Activated B cell treated with CpG ODN at 0.5 μM for 24 hours (primary cell): Measurements from ENCODE around the gene FOXI1. TPM values are rescaled to one million over a fixed set of nuclear protein-coding genes. Genes with fewer than 3 reads are reported as not detected.

Experiments used
- ATAC-seq: fragments of 200-7000 bp; cut with Tn5 transposase; one replicate; pipeline ENCODE4 v1.10.0; 2021; ENCODE audit warnings: low read depth, mild to moderate bottlenecking, moderate library complexity
- CTCF ChIA-PET: fragments of 350-600 bp; sonication (Branson Sonifier 250); formaldehyde crosslinking; loops from one replicate; lab custom pipeline; 2021; ENCODE audit warnings: antibody characterized with exemption; lab: Charles Lee
- POLR2A ChIA-PET: fragments of 350-600 bp; sonication (Branson Sonifier 250); formaldehyde crosslinking; loops from one replicate; lab custom pipeline; 2021; ENCODE audit warnings: antibody characterized with exemption; lab: Charles Lee
- DNase-seq: peaks from one replicate; pipeline ENCODE4 v3.0.0; 2022
- H3K27ac Mint-ChIP-seq: one replicate; pipeline ENCODE4 v1.8.0; 2020; ENCODE audit warnings: mixed read lengths
- H3K27me3 Mint-ChIP-seq: one replicate; pipeline ENCODE4 v1.8.0; 2021; ENCODE audit warnings: mixed read lengths
- H3K36me3 Mint-ChIP-seq: one replicate; pipeline ENCODE4 v1.8.0; 2021; ENCODE audit warnings: low read depth, mixed read lengths
- H3K4me1 Mint-ChIP-seq: one replicate; pipeline ENCODE4 v1.8.0; 2021; ENCODE audit warnings: mixed read lengths
- H3K4me3 Mint-ChIP-seq: one replicate; pipeline ENCODE4 v1.8.0; 2020; ENCODE audit warnings: mild to moderate bottlenecking, mixed read lengths
- H3K9me3 Mint-ChIP-seq: one replicate; pipeline ENCODE4 v1.8.0; 2020; ENCODE audit warnings: mixed read lengths
- intact Hi-C: fragments of 100-400 bp; cut with micrococcal nuclease; formaldehyde crosslinking; loops from one replicate; pipeline ENCODE4 v1.15.1; 2024
- total RNA-seq: library from RNA; stranded (reverse); gene quantifications from 2 replicates; pipeline ENCODE4 v1.2.3, GENCODE V29; 2022
- TF ChIP-seq, protein P1 (sequence below): fragments of 200-600 bp; IDR thresholded peaks from one replicate; pipeline ENCODE4 v1.8.0; 2022; ENCODE audit warnings: antibody characterized with exemption, mild to moderate bottlenecking

Gene FOXI1
- total RNA-seq, 1 donor from 2014 or later: not detected

- no peaks in the 10 kb centered on the region for H3K9me3 Mint-ChIP-seq
- ATAC-seq: no peak
- peaks cover 86% of the 10 kb centered on the region for H3K36me3 Mint-ChIP-seq
- POLR2A ChIA-PET: no interaction called here
- CTCF ChIA-PET: no interaction called here
- H3K4me3 Mint-ChIP-seq: no peak overlapping the region
- DNase-seq: no peak
- no peaks in the 10 kb centered on the region for H3K4me1 Mint-ChIP-seq
- no peak overlapping the region for H3K27ac Mint-ChIP-seq
- TF ChIP-seq, protein P1, sequence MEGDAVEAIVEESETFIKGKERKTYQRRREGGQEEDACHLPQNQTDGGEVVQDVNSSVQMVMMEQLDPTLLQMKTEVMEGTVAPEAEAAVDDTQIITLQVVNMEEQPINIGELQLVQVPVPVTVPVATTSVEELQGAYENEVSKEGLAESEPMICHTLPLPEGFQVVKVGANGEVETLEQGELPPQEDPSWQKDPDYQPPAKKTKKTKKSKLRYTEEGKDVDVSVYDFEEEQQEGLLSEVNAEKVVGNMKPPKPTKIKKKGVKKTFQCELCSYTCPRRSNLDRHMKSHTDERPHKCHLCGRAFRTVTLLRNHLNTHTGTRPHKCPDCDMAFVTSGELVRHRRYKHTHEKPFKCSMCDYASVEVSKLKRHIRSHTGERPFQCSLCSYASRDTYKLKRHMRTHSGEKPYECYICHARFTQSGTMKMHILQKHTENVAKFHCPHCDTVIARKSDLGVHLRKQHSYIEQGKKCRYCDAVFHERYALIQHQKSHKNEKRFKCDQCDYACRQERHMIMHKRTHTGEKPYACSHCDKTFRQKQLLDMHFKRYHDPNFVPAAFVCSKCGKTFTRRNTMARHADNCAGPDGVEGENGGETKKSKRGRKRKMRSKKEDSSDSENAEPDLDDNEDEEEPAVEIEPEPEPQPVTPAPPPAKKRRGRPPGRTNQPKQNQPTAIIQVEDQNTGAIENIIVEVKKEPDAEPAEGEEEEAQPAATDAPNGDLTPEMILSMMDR: no peak
- H3K27me3 Mint-ChIP-seq: no peaks in the 10 kb centered on the region
- intact Hi-C loops: no loop called here
Observed at GRCh38 chr5:170067574-170068170, 38.0 kb upstream of the FOXI1 start.

DNA sequence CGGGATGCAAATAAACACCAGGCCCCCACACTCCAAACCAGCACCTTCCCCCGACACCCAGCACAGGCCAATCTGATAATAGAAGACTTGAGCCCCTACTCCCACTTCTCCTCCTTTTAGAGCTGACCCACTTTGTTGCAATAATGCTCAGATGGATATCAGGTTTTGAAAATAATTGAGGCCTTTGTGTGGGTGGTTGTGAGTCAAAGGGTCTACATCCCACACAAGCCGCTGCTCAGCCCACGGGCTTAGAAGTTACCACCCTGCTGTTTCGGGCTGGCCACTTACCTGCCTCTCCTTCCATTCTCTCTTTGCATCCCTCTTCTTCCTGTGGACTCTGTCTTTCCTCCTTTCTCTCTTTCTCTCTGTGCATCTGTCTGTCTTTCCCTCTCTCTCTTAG lies 36.2 kb upstream of the FOXI1 start:
- ChIA-PET CTCF (no interaction called here), POLR2A (no interaction called here)
- Mint-ChIP-seq H3K4me3 (no peak overlapping the region), H3K27ac (no peak overlapping the region), H3K27me3 (no peaks in the 10 kb centered on the region), H3K4me1 (no peaks in the 10 kb centered on the region), H3K9me3 (no peaks in the 10 kb centered on the region), H3K36me3 (peaks cover 85% of the 10 kb centered on the region)
- intact Hi-C loops: no loop called here
- no peak for ATAC-seq
- DNase-seq: no peak
- TF ChIP-seq, protein P1: no peak

GRCh38 chr5:170070556-170071412 lies 34.9 kb upstream of the FOXI1 start:
- Mint-ChIP-seq H3K9me3 (no peaks in the 10 kb centered on the region), H3K4me1 (no peaks in the 10 kb centered on the region), H3K36me3 (peaks cover 90% of the 10 kb centered on the region), H3K27ac (no peak overlapping the region), H3K4me3 (no peak overlapping the region), H3K27me3 (no peaks in the 10 kb centered on the region)
- TF ChIP-seq, protein P1: no peak
- no peak for DNase-seq
- ChIA-PET POLR2A (no interaction called here), CTCF (interaction anchor here (1.3 kb wide), 1 partner anchor 11 kb away, joined by 3 read pairs; no protein-coding TSS in a partner anchor)
- intact Hi-C loops: no loop called here
- ATAC-seq: no peak

- DNase-seq (no peak), ATAC-seq (no peak)
- no peaks in the 10 kb centered on the region for H3K9me3 Mint-ChIP-seq
- ChIA-PET POLR2A (no interaction called here), CTCF (interaction anchor here (1.3 kb wide), 1 partner anchor 12 kb away, joined by 3 read pairs; no protein-coding TSS in a partner anchor)
- H3K4me1 Mint-ChIP-seq: no peaks in the 10 kb centered on the region
- TF ChIP-seq, protein P1: no peak
- peaks cover 93% of the 10 kb centered on the region for H3K36me3 Mint-ChIP-seq
- intact Hi-C loops: no loop called here
- H3K27ac Mint-ChIP-seq: no peak overlapping the region
- no peaks in the 10 kb centered on the region for H3K27me3 Mint-ChIP-seq
- no peak overlapping the region for H3K4me3 Mint-ChIP-seq
Observed at GRCh38 chr5:170071748-170072147, 33.9 kb upstream of the FOXI1 start.

- no peak overlapping the region for H3K27ac Mint-ChIP-seq
- no peak for ATAC-seq
- intact Hi-C loops: no loop called here
- H3K9me3 Mint-ChIP-seq: no peaks in the 10 kb centered on the region
- TF ChIP-seq, protein P1: no peak
- H3K27me3 Mint-ChIP-seq: no peaks in the 10 kb centered on the region
- CTCF ChIA-PET: no interaction called here
- no peak overlapping the region for H3K4me3 Mint-ChIP-seq
- POLR2A ChIA-PET: no interaction called here
- no peak for DNase-seq
- H3K4me1 Mint-ChIP-seq: no peaks in the 10 kb centered on the region
- H3K36me3 Mint-ChIP-seq: peaks cover 93% of the 10 kb centered on the region
Observed at GRCh38 chr5:170075696-170076095, 30.0 kb upstream of the FOXI1 start.
